HG03558 (cell line): Measurements from ENCODE around the gene NR1D1.

Source experiments
- ATAC-seq: cut with Tn5 transposase; IDR thresholded peaks from one replicate; pipeline ENCODE4 v1.9.1; 2021; ENCODE audit warnings: moderate number of reproducible peaks; ENCODE audit not compliant: unreplicated experiment; ENCODE audit errors: extremely low read depth

NR1D1 gene

DNA sequence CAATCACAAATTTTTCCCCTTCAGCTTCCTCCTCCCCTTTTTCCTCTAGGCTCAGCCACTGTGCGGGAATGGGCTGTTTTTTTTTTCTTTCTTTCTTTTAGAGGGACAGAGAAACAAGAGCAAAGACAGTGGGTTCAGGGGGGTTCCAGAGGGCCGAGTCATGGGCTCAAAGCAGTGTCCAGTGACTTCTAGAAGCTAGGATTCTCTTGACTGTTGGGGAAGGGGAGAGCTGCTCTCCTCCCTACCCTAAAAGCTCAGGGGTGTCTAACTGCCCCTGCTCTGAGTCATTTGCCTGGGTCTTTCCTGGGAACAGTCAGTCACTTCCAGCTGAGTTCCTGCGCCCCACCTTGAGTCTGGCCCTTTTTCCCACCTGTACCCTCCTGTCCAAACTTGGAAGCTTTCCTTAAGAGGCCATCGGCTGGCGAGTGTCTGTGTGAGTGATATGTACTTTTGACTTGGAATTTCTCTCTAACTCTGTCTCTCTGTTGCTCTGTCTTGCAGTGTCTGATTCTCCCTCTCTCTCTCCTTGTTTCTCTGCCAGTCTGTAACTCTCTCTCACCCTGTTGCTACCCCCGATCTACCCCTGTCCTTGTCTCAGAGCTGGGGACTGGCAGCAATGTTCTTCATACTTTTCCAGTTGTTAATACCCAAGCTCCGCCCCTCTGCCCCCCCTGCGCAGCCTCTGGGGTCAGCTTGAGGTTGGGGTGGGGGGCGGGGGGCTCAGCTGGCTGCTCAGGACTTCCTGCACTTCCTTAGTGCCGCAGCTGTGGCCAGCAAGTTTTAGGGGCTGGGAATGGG lies 35.2 kb downstream of the NR1D1 start:
- no peak for ATAC-seq

- ATAC-seq, result no peak
Measured at GRCh38 chr17:40063901-40064531, 36.4 kb downstream of the NR1D1 start.

DNA sequence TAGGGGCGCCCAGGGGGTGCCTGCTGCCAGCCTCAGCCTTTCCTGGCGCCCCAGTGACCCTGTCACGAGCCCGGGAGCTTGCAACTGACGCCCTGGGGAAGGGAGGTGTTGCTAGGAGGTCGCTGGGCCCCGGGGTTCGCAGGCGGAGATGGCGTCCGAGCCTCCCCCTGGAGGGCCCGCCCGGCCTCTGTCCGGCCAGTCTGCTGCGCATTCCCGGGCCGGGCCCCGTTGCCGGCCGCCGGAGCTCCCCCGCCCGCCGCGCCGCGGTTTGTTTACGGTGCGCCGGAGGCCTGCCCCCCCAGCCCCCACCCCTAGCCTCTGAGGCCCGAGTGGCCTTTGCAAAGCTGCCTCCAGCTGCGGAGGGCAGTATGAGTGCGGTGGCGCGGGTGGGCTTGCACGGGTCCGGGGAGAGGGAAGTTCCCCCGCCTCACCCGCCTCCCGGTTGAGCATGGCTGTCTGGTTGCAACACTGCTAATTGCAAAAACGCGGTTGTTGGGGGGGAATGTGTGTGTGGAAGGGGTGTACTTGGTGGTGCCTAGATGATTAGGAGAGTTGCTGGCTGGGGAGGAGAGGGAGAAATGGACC lies 37.1 kb downstream of the NR1D1 start:
- no peak for ATAC-seq

GRCh38 chr17:40062329-40063186 lies 37.8 kb downstream of the NR1D1 start, which contains the start of gene THRA:
TSS of gene THRA (plus strand) at chr17:40062965. CDS start at chr17:40074489, 11,524 bp downstream.
- no peak for ATAC-seq

DNA sequence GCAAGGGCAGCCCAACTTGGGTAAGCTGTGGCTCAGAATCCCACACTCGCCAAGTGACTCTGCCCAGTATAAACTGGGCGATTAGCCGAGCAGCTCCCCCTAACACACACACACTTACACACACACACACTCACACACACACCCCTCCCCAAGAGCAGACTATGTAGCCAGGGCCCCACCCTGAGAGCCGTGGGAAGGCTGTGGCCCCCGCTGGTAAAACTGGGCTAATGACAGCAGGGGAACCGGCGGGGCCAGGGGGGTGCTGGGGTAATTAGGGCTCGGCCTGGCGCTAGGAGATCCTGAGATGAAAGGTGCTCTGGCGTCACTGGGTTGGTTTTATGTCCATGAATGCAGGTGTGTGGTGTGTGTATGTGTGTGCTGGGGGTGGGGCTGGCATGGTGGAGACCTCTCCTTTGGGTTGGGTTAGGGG lies 38.8 kb downstream of the NR1D1 start:
- ATAC-seq, result no peak

DNA sequence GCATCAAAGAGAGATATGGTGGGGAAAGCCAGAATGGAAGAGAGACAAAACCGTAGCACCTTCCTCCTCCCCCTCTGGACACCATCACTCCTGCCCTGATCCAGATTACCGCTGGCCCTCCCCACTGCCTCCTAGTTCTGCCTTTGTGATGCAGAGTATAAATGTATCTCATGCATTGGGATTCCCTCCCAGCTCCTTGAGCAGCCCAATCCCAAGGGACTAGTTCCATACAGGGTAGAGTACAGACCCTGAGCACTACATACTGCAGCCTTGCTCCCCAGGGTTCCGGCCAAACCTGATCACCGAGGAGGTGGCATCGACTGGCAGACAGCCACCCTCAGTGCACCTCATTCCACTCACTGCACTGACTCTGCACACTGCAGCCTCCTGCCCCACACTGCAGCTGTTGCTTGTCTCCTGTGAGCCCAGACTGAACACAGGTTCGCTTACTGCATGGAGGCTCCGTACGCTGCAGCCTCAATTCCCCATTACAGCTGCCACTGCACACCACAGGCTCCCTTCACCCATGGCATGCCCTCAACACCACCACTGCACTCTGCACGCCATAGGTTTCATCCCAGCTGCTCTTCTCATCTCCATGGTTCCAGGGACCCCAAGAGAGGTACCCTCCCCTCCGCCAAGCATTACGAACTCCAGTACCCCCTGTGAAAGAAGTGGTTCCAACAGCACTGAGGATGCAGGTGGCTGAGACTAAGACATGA lies 39.3 kb downstream of the NR1D1 start:
- no peak for ATAC-seq

- ATAC-seq, result no peak
Measured at GRCh38 chr17:40059729-40060475, 40.5 kb downstream of the NR1D1 start.

- no peak for ATAC-seq
Measured at GRCh38 chr17:40058865-40059264, 41.5 kb downstream of the NR1D1 start.

- ATAC-seq, result no peak
Measured at GRCh38 chr17:40058186-40058784, 42.1 kb downstream of the NR1D1 start.

DNA sequence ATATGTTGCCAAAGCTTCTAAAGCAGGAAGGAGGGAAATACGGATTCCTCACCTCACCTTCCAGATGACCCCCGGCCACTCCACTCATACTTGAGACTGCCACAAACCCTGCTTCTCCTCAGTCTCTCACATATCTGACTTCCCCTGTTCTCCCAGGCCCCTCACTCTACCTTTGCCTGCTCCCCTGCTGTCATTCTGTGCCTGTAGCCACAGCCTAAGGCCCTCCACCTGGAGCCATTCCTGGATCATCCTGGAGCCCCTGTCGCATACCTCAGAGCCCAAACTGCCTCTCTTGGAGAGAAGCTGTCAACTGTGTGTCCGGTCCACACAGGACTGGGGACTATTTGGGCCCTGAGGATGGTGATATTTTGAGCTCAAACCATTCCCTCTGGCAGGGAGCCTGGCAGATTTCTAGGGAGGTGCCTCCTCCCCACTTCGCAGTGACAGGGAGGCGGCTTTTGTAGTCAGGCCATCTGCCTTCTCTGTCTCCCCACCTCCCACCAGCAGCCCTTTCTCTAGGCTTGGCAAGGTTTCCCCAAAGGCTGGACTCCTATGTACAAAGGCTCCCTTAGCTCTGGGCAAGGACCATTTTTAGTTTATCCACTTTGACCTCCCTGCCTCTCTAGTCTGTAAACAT lies 43.9 kb downstream of the NR1D1 start:
- no peak for ATAC-seq
